ENCODE data around the gene ABCF3. TPM values are rescaled to one million over a fixed set of nuclear protein-coding genes. Genes with fewer than 3 reads are reported as not detected.
A peak's percentile ranks its signal among the peaks of the same experiment; 100 is the strongest.

The ABCF3 gene
- total RNA-seq, 1 experiment from 2014 or later, result 56.1 TPM

DNA sequence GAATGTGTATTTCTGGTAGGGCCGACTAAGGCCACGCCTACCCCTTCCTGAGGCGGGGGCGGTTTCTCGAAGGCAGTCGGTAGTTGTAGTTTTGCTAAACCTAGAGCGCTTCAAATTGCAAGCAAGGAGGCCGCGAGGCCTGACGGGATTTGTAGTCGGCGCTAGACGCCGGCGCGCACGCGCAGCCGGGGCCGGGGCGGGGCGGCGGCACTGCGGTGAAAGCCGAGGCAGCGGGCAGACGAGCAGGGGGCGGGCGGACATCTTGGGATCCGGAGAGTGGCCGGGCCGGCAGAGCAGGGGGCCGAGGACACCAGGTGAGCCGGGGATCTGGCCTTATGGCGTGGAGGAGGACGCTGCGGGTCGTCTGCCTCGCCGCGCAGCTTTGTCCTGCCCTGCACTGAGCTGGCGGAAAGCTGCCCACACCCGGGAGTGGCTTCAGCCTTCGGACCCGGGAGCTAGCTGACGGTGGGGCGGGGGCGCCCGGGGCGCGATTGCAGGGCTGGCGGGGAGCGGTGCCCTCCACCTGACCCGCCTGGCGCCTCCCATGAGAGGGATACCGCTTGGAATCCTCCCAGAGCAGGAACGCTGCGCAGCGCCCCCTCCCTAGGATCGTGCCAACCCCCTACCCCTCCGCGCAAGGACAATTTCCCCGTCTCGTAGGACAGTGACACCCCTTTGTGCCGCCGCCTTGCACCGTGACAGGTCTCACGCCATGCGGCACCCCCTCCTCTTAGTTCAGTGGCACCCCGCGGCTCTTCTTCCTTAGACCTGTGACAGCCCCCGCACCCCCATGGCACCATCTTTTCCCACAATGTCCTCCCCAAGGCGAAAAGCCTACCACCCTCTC is 11.1 kb upstream of the ABCF3 start, which contains the start of gene AP2M1:
TSS of gene AP2M1 (plus strand) at position 210 of the 847 bp plus-strand sequence. CDS start 2,139 bp downstream, outside the sequence.
- Histone ChIP-seq H3K27me3 (ENCODE audit: insufficient read depth, low read length) (no peaks in the 10 kb centered on the region), H4K20me1 (ENCODE audit: control insufficient read depth, insufficient read depth, insufficient read length) (peaks cover 3% of the 10 kb centered on the region), H2AK5ac (ENCODE audit: insufficient read length, low read length) (no peak within 1 kb of the TSS), H3K14ac (ENCODE audit: insufficient read depth, low read length) (peak within 1 kb of the TSS; percentile 92), H2AFZ (ENCODE audit: low read length) (no peak within 1 kb of the TSS), H2BK15ac (ENCODE audit: low read depth, low read length) (no peak within 1 kb of the TSS), H2BK120ac (ENCODE audit: low read depth, low read length, poor library complexity, severe bottlenecking) (no peak within 1 kb of the TSS), H2BK5ac (ENCODE audit: insufficient read length, low read length) (no peak within 1 kb of the TSS), H3K9me3 (ENCODE audit: control insufficient read depth, low read depth, low read length) (no peaks in the 10 kb centered on the region), H3K4me2 (ENCODE audit: insufficient read depth, insufficient read length, low read length) (peak within 1 kb of the TSS; percentile 97), H4K91ac (ENCODE audit: insufficient read length, low read depth, low read length) (no peak within 1 kb of the TSS), H3K56ac (ENCODE audit: insufficient read length, low read depth, low read length) (no peak within 1 kb of the TSS), H3K18ac (ENCODE audit: insufficient read length, low read depth, low read length) (peak within 1 kb of the TSS; percentile 84), H2BK12ac (ENCODE audit: insufficient read length, low read depth, low read length) (no peak within 1 kb of the TSS), H3K23ac (ENCODE audit: insufficient read length, low read depth, low read length) (no peak within 1 kb of the TSS), H3K27ac (ENCODE audit: insufficient read length, low read depth, low read length) (peak within 1 kb of the TSS; percentile 72), H3K9ac (ENCODE audit: extremely low read depth, insufficient read length, low read length) (peak within 1 kb of the TSS; percentile 92), H3K23me2 (ENCODE audit: insufficient read length, low read depth, low read length, poor library complexity, severe bottlenecking) (peaks cover 16% of the 10 kb centered on the region), H3K79me1 (ENCODE audit: insufficient read depth, low read depth, low read length, poor library complexity, severe bottlenecking) (peaks cover 7% of the 10 kb centered on the region), H3T11ph (ENCODE audit: low read length) (no peak within 1 kb of the TSS), H4K8ac (replicated peaks; ENCODE audit: insufficient read length, low read depth, low read length) (no peak within 1 kb of the TSS), H3K4ac (ENCODE audit: low read depth, low read length) (no peak within 1 kb of the TSS), H2BK20ac (ENCODE audit: low read depth, low read length, poor library complexity, severe bottlenecking) (no peak within 1 kb of the TSS), H3K79me2 (ENCODE audit: insufficient read depth, low read length) (peaks cover 9% of the 10 kb centered on the region; the same call in 1 of the 2 replicates), H3K4me1 (ENCODE audit: insufficient read depth, low read length) (no peaks in the 10 kb centered on the region; the same call in 1 of the 2 replicates), H4K5ac (ENCODE audit: insufficient read length, low read depth, low read length) (no peak within 1 kb of the TSS)
- TF ChIP-seq, protein P1, sequence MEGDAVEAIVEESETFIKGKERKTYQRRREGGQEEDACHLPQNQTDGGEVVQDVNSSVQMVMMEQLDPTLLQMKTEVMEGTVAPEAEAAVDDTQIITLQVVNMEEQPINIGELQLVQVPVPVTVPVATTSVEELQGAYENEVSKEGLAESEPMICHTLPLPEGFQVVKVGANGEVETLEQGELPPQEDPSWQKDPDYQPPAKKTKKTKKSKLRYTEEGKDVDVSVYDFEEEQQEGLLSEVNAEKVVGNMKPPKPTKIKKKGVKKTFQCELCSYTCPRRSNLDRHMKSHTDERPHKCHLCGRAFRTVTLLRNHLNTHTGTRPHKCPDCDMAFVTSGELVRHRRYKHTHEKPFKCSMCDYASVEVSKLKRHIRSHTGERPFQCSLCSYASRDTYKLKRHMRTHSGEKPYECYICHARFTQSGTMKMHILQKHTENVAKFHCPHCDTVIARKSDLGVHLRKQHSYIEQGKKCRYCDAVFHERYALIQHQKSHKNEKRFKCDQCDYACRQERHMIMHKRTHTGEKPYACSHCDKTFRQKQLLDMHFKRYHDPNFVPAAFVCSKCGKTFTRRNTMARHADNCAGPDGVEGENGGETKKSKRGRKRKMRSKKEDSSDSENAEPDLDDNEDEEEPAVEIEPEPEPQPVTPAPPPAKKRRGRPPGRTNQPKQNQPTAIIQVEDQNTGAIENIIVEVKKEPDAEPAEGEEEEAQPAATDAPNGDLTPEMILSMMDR (conservative IDR thresholded peaks at IDR 0.05), result no peak
- H3K27ac Mint-ChIP-seq, result peak within 1 kb of the TSS; percentile 95 to 100 (median 99); a peak in 6 of 7 replicates
- WGBS (ENCODE audit: extremely low coverage, insufficient read length, low lambda C conversion rate), result no CpG with 5 or more reads among the region's 73 CpGs
- DNase-seq, result peak; percentile 99
- peaks cover 23 to 31% of the 10 kb centered on the region in 2 experiments for H3K4me1 Mint-ChIP-seq
- H3K36me3 Mint-ChIP-seq (ENCODE audit: insufficient read depth in 1 of 3, low read depth in 3 of 3), result peaks cover 29 to 60% (median 49%) of the 10 kb centered on the region in 3 experiments
- H3K9me3 Mint-ChIP-seq, result no peaks in the 10 kb centered on the region
- no peaks in the 10 kb centered on the region for H3K27me3 Mint-ChIP-seq (ENCODE audit: low read depth)
- peak within 1 kb of the TSS; percentile 95 to 96 for H3K4me3 Mint-ChIP-seq
